Panc1 (cell line): Measurements from ENCODE around the gene PTPRR. TPM values are rescaled to one million over a fixed set of nuclear protein-coding genes. Genes with fewer than 3 reads are reported as not detected.

Experiments
- ATAC-seq: fragments of 200-7000 bp; cut with Tn5 transposase; 2 replicates; pipeline ENCODE4 v1.9.1; 2020; ENCODE audit warnings: mild to moderate bottlenecking, moderate library complexity
- BruUV-seq: library from RNA; stranded (reverse); fragments of 400-500 nt; replicated peaks from 2 replicates; lab custom pipeline; 2021; lab: Mats Ljungman, UMichigan
- CTCF ChIA-PET: fragments of 300-600 bp; sonication (Branson Sonifier 250); formaldehyde crosslinking; loops from one replicate; lab custom pipeline; 2022; ENCODE audit warnings: antibody characterized with exemption; lab: Charles Lee
- POLR2A ChIA-PET: fragments of 300-600 bp; sonication (Branson Sonifier 250); formaldehyde crosslinking; loops from one replicate; lab custom pipeline; 2022; ENCODE audit warnings: antibody characterized with exemption; lab: Charles Lee
- DNase-seq: peaks from one replicate; pipeline ENCODE4 v3.0.0-alpha.2; 2010; ENCODE audit warnings: low read depth, low spot score
- H3K27ac ChIP-seq: 2 replicates; pipeline ENCODE4 v1.5.1; 2011; ENCODE audit warnings: mild to moderate bottlenecking, low read length, inconsistent platforms
- H3K27me3 ChIP-seq: fragments of 200-500 bp; sonication (Bioruptor generic); 2 replicates; pipeline ENCODE4 v1.6.0; 2014; ENCODE audit warnings: low read length, inconsistent platforms; ENCODE audit not compliant: control insufficient read depth, insufficient read depth
- H3K36me3 ChIP-seq: fragments of 200-500 bp; sonication (Bioruptor generic); 2 replicates; pipeline ENCODE4 v1.5.1; 2014; ENCODE audit warnings: inconsistent platforms, mild to moderate bottlenecking, low read length, moderate library complexity; ENCODE audit not compliant: control insufficient read depth, insufficient read depth
- H3K4me1 ChIP-seq: 2 replicates; pipeline ENCODE4 v1.5.1; 2011; ENCODE audit warnings: inconsistent platforms, mild to moderate bottlenecking, low read length, moderate library complexity; ENCODE audit not compliant: control insufficient read depth, insufficient read depth
- H3K4me3 ChIP-seq, 2 experiments: 2 replicates each; pipeline ENCODE4 v1.5.1; 2011 to 2012; ENCODE audit warnings: low read depth in 2 of 2, low read length in 2 of 2, mild to moderate bottlenecking in 2 of 2, inconsistent platforms in 1 of 2, moderate library complexity in 1 of 2
- H3K9me3 ChIP-seq: fragments of 200-500 bp; sonication (Bioruptor generic); 2 replicates; pipeline ENCODE4 v1.5.1; 2014; ENCODE audit warnings: low read depth, mild to moderate bottlenecking, inconsistent platforms, low read length, moderate library complexity; ENCODE audit not compliant: control insufficient read depth, insufficient read depth
- CTCF ChIP-seq: fragments of 450-650 bp; IDR thresholded peaks from 2 replicates; pipeline ENCODE4 v1.5.1; 2017; ENCODE audit warnings: mild to moderate bottlenecking
- POLR2AphosphoS5 ChIP-seq: IDR thresholded peaks from 2 replicates; pipeline ENCODE4 v1.6.1; 2012; ENCODE audit warnings: mild to moderate bottlenecking, low read depth, low read length, moderate library complexity
- REST ChIP-seq, 2 experiments: IDR thresholded peaks; 2 replicates each; pipeline ENCODE4 v1.6.1; 2011 to 2012; ENCODE audit warnings: low read depth in 2 of 2, control low read depth in 1 of 2, low read length in 1 of 2, mild to moderate bottlenecking in 1 of 2, moderate library complexity in 1 of 2; ENCODE audit not compliant: insufficient read depth in 1 of 2
- SIN3A ChIP-seq: IDR thresholded peaks from 2 replicates; pipeline ENCODE4 v1.6.1; 2012; ENCODE audit warnings: low read depth, mild to moderate bottlenecking, low read length, moderate library complexity, borderline replicate concordance; ENCODE audit not compliant: insufficient read depth
- TCF7L2 ChIP-seq: IDR thresholded peaks from 2 replicates; pipeline ENCODE4 v1.6.1; 2011; ENCODE audit warnings: mild to moderate bottlenecking, low read depth, low read length, inconsistent platforms
- in situ Hi-C: cut with HindIII; loops from 2 replicates; pipeline ENCODE4 v1.10.0; 2016; ENCODE audit warnings: low sequenced_read_pairs, low pct_unique_long_range_greater_than_20kb
- intact Hi-C: fragments of 100-400 bp; cut with micrococcal nuclease; formaldehyde crosslinking; loops from one replicate; pipeline ENCODE4 v1.10.0; 2022; ENCODE audit not compliant: unreplicated experiment
- total RNA-seq: library from RNA; stranded (reverse); gene quantifications from one replicate; pipeline ENCODE4 v1.2.1, GENCODE V29; 2021; ENCODE audit not compliant: unreplicated experiment

The PTPRR gene
- total RNA-seq, 1 experiment from 2014 or later, result not detected

GRCh38 chr12:70732287-70732686 is 188.3 kb downstream of the PTPRR start:
- Histone ChIP-seq H3K4me1 (no peaks in the 10 kb centered on the region), H3K36me3 (no peaks in the 10 kb centered on the region), H3K9me3 (no peaks in the 10 kb centered on the region), H3K27me3 (no peaks in the 10 kb centered on the region; the same call in 1 of the 2 replicates), H3K4me3 (no peak overlapping the region), H3K27ac (no peak overlapping the region)
- in situ Hi-C loops, result no loop called here
- ChIA-PET POLR2A (interaction anchor here (0.5 kb wide), 1 partner anchor 96 kb away, joined by 3 read pairs; no protein-coding TSS in a partner anchor), CTCF (no interaction called here)
- ATAC-seq, result no peak
- no TSS peak for BruUV-seq
- DNase-seq, result no peak
- intact Hi-C loops, result loop anchor here (2.0 to 10.0 kb wide), 3 partner anchors 115 to 663 kb away; no protein-coding TSS in a partner anchor
- no peak for TF ChIP-seq REST (IDR thresholded peaks at IDR 0.05; ENCODE audit: insufficient read depth in 1 of 2, low read depth in 2 of 2, low read length in 1 of 2)
- no peak for TF ChIP-seq CTCF
- TF ChIP-seq POLR2AphosphoS5, result no peak
- TF ChIP-seq SIN3A, result no peak
- TF ChIP-seq TCF7L2, result no peak

GRCh38 chr12:70730675-70731180 is 189.8 kb downstream of the PTPRR start:
- in situ Hi-C loops, result no loop called here
- no peak for ATAC-seq
- CTCF ChIA-PET, result interaction anchor here (0.6 kb wide), 1 partner anchor 79 kb away, joined by 4 read pairs; no protein-coding TSS in a partner anchor
- Histone ChIP-seq H3K27me3 (no peaks in the 10 kb centered on the region; the same call in 1 of the 2 replicates), H3K4me3 (no peak overlapping the region), H3K27ac (no peak overlapping the region), H3K4me1 (no peaks in the 10 kb centered on the region), H3K36me3 (no peaks in the 10 kb centered on the region), H3K9me3 (no peaks in the 10 kb centered on the region)
- TF ChIP-seq CTCF (no peak), POLR2AphosphoS5 (no peak), SIN3A (no peak), TCF7L2 (no peak), REST (IDR thresholded peaks at IDR 0.05; ENCODE audit: insufficient read depth in 1 of 2, low read depth in 2 of 2, low read length in 1 of 2) (no peak)
- no peak for DNase-seq
- no TSS peak for BruUV-seq
- POLR2A ChIA-PET, result no interaction called here
- intact Hi-C loops, result loop anchor here (5.0 to 10.0 kb wide), 2 partner anchors 117 to 664 kb away; no protein-coding TSS in a partner anchor
